Measurements from ENCODE around the gene DIAPH2. TPM values are rescaled to one million over a fixed set of nuclear protein-coding genes. Genes with fewer than 3 reads are reported as not detected.

Gene DIAPH2
- total RNA-seq, 4 donors from 2014 or later = 10.3 to 36.6 (median 17.9) TPM

DNA sequence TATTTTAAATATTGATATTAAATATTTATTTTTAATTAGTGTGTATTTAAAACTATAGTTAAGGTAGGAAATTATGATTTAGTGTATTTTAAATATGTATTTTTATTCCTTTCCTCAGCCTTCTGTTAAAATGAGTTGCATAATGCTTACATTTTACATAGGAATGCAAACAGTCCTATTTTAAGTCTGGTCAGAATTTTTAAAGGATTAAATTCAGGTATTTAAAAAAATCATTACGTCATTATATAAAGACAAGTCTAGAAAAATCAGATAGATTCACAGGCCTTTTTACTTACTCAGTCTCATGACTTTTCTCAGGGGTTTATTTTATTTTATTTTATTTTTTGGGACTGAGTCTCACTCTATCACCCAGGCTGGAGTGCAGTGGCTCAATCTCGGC lies 148.7 kb downstream of the DIAPH2 start:
- Histone ChIP-seq H3K27ac (no peak overlapping the region), H3K4me3 (no peak overlapping the region), H3K36me3 (no peaks in the 10 kb centered on the region), H3K4me1 (peaks cover 0 to 13% (median 0%) of the 10 kb centered on the region in 3 donors), H3K27me3 (no peaks in the 10 kb centered on the region), H3K9me3 (no peaks in the 10 kb centered on the region)
- TF ChIP-seq, protein P1, sequence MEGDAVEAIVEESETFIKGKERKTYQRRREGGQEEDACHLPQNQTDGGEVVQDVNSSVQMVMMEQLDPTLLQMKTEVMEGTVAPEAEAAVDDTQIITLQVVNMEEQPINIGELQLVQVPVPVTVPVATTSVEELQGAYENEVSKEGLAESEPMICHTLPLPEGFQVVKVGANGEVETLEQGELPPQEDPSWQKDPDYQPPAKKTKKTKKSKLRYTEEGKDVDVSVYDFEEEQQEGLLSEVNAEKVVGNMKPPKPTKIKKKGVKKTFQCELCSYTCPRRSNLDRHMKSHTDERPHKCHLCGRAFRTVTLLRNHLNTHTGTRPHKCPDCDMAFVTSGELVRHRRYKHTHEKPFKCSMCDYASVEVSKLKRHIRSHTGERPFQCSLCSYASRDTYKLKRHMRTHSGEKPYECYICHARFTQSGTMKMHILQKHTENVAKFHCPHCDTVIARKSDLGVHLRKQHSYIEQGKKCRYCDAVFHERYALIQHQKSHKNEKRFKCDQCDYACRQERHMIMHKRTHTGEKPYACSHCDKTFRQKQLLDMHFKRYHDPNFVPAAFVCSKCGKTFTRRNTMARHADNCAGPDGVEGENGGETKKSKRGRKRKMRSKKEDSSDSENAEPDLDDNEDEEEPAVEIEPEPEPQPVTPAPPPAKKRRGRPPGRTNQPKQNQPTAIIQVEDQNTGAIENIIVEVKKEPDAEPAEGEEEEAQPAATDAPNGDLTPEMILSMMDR (IDR thresholded peaks at IDR 0.05) = no peak
- TF ChIP-seq POLR2A (IDR thresholded peaks at IDR 0.05) = no peak
- intact Hi-C loops (cut with DNase I) = no loop called here
- DNase-seq = no peak
- 81 to 93% methylated on average over 2 of the region's 2 CpGs for WGBS, 2 donors

DNA sequence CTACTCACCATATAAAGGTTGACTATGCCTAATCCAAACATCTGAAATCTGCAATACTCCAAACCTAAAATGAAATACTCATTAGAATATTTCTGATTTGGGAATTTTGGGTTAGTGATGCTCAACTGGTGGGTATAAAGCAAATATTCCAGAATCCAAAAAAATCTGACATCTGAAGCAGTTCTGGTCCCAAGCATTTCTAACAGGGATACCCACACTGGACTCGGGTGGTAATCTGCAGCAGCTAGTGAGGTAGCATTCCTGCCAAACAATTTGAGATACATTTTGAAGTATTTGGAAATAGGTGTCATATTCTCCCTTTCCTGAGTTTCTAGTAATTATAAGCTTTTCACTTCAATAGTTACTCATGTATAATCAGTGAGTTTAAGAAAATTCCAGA lies 149.5 kb downstream of the DIAPH2 start:
- intact Hi-C loops (cut with DNase I) = no loop called here
- Histone ChIP-seq H3K36me3 (no peaks in the 10 kb centered on the region), H3K4me3 (no peak overlapping the region), H3K27me3 (no peaks in the 10 kb centered on the region), H3K27ac (no peak overlapping the region), H3K4me1 (peaks cover 0 to 20% (median 0%) of the 10 kb centered on the region in 3 donors), H3K9me3 (no peaks in the 10 kb centered on the region)
- DNase-seq = no peak
- WGBS, 2 donors = 83 to 92% methylated on average over 1 of the region's 1 CpG
- TF ChIP-seq POLR2A (IDR thresholded peaks at IDR 0.05) = no peak
- TF ChIP-seq, protein P1 (IDR thresholded peaks at IDR 0.05) = no peak

DNA sequence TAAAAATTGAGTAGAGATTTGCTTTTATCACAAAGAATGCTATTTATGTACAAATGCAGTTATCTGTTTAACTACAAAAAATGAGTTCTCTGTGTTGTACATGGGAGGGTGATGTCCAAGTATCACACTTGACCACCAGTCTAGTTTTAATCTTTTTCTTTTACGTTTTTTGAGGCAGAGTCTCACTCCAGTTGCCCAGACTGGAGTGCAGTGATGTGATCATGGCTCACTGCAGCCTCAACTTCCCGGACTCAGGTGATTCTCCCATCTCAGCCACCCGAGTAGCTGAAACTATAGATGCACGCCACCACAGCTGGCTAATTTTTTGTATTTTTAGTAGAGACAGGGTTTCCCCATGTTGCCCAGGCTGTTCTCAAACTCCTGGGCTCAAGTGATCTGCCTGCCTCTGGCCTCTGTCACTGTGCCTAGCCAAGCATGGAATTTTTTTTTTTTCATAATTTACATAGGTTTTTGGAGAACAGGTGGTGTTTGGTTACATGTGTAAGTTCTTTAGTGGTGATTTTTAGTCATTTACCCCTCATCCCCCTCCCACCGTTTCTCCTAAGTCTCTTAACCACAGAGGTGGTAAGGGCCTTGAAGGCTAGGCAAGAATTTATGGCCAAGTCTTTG lies 151.1 kb downstream of the DIAPH2 start:
- Histone ChIP-seq H3K36me3 (no peaks in the 10 kb centered on the region), H3K9me3 (no peaks in the 10 kb centered on the region)

DNA sequence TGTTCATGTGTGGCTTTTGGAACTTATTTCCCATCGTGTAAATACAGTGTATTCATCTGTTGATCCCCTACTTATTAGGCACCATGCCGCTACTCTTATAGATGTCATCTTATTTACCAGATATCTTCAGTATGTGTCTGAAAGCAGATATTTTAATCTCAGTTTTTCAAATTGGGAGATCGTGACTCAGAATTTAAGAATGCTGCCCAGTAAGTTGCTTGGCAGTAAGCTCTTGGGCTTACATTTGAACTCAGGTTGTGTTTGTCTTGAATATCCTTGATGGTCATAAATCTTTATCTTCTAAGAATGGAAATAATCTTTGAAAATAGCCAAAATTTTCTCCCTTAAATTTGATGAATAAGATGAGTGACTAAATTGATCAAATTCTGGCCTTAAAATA lies 153.2 kb downstream of the DIAPH2 start:
- Histone ChIP-seq H3K36me3 (no peaks in the 10 kb centered on the region), H3K4me3 (no peak overlapping the region), H3K27ac (no peak overlapping the region), H3K4me1 (peaks cover 0 to 20% (median 0%) of the 10 kb centered on the region in 3 donors), H3K9me3 (no peaks in the 10 kb centered on the region), H3K27me3 (no peaks in the 10 kb centered on the region)
- TF ChIP-seq, protein P1 (IDR thresholded peaks at IDR 0.05) = no peak
- intact Hi-C loops (cut with DNase I) = no loop called here
- DNase-seq = no peak
- 29 to 41% methylated on average over 3 of the region's 3 CpGs for WGBS, 2 donors

More for the DNA sequence above, 151.1 kb downstream of the DIAPH2 start:
- DNase-seq = no peak
- H3K4me3 ChIP-seq = no peak overlapping the region
- peaks cover 0 to 20% (median 0%) of the 10 kb centered on the region in 3 donors for H3K4me1 ChIP-seq
- TF ChIP-seq POLR2A (IDR thresholded peaks at IDR 0.05) = no peak
- TF ChIP-seq, protein P1 (IDR thresholded peaks at IDR 0.05) = no peak
- H3K27ac ChIP-seq = no peak overlapping the region
- intact Hi-C loops (cut with DNase I) = no loop called here
- H3K27me3 ChIP-seq = no peaks in the 10 kb centered on the region
- 70 to 89% methylated on average over 3 to 5 of the region's 5 CpGs for WGBS, 2 donors

DNA sequence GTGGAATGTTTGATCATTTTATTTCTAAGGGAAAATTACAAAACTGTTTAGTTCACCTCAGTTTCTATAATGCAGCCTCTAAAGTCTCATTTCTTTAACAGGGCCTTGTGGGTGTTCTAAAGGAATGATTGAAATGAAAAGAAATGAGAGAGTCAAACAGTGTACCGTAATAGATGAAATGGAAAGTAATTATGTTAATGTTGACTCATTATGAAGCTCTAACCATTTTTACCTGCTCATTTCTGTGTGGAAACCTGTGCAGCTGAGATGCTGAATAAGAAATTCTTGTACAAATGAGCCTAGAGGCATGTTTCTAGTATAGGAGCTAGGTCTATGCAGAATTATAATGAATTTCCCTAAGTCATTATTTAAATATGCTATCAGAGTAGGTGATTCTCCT lies 153.9 kb downstream of the DIAPH2 start:
- Histone ChIP-seq H3K27ac (no peak overlapping the region), H3K27me3 (no peaks in the 10 kb centered on the region), H3K9me3 (no peaks in the 10 kb centered on the region), H3K4me3 (no peak overlapping the region), H3K4me1 (peaks cover 0 to 20% (median 0%) of the 10 kb centered on the region in 3 donors), H3K36me3 (no peaks in the 10 kb centered on the region)
- intact Hi-C loops (cut with DNase I) = no loop called here
- WGBS, 2 donors = 25 to 33% methylated on average over 1 of the region's 1 CpG
- DNase-seq = no peak
- TF ChIP-seq, protein P1 (IDR thresholded peaks at IDR 0.05) = no peak
- TF ChIP-seq POLR2A (IDR thresholded peaks at IDR 0.05) = no peak

Data from esophagus squamous epithelium (tissue), 5 donors.